Liver (tissue), 9 donors: ENCODE measurements around the gene PLEKHO2. TPM values are rescaled to one million over a fixed set of nuclear protein-coding genes. Genes with fewer than 3 reads are reported as not detected.

Experiments
- DNase-seq: peaks from one replicate; pipeline ENCODE4 v3.0.0-alpha.2; 2017; ENCODE audit warnings: low spot score
- H3K27ac ChIP-seq, 2 donors: one replicate each; pipeline ENCODE4 v1.7.0; 2013; ENCODE audit warnings: inconsistent platforms in 2 of 2, low read length in 2 of 2, control low read depth in 1 of 2, low read depth in 1 of 2, mild to moderate bottlenecking in 1 of 2
- H3K27me3 ChIP-seq, 4 donors: one replicate each; pipeline versions ENCODE4 v1.6.1 to v1.7.0; 2013; ENCODE audit warnings: low read length in 3 of 4, inconsistent platforms in 1 of 4, mild to moderate bottlenecking in 1 of 4, moderate library complexity in 1 of 4; ENCODE audit not compliant: control insufficient read depth in 4 of 4, insufficient read depth in 4 of 4
- H3K36me3 ChIP-seq, 4 donors: one replicate each; pipeline versions ENCODE4 v1.6.1 to v1.7.0; 2013; ENCODE audit warnings: low read length in 3 of 4, mild to moderate bottlenecking in 3 of 4, low read depth in 1 of 4, moderate library complexity in 1 of 4; ENCODE audit not compliant: control insufficient read depth in 4 of 4, insufficient read depth in 3 of 4
- H3K4me1 ChIP-seq, 4 donors: one replicate each; pipeline versions ENCODE4 v1.6.1 to v1.7.0; 2013; ENCODE audit warnings: low read length in 3 of 4, mild to moderate bottlenecking in 3 of 4, moderate library complexity in 1 of 4; ENCODE audit not compliant: control insufficient read depth in 4 of 4, insufficient read depth in 4 of 4
- H3K4me3 ChIP-seq, 3 donors: one replicate each; pipeline versions ENCODE4 v1.6.1 to v1.7.0; 2013; ENCODE audit warnings: low read length in 3 of 3, control low read depth in 1 of 3, low read depth in 1 of 3, mild to moderate bottlenecking in 1 of 3
- H3K9ac ChIP-seq, 2 donors: one replicate each; pipeline ENCODE4 v1.7.0; 2013; ENCODE audit warnings: low read length in 2 of 2, mild to moderate bottlenecking in 2 of 2, moderate library complexity in 2 of 2, control low read depth in 1 of 2, low read depth in 1 of 2
- H3K9me3 ChIP-seq, 4 donors: one replicate each; pipeline versions ENCODE4 v1.6.1 to v1.7.0; 2013; ENCODE audit warnings: low read length in 3 of 4; ENCODE audit not compliant: control insufficient read depth in 4 of 4
- ATF3 ChIP-seq: IDR thresholded peaks from 2 replicates; pipeline ENCODE4 v1.6.1; 2016; ENCODE audit warnings: antibody characterized with exemption
- EGR1 ChIP-seq, 2 donors: IDR thresholded peaks; 2 replicates each; pipeline ENCODE4 v1.6.1; 2016 to 2018; ENCODE audit warnings: antibody characterized with exemption in 2 of 2, low read depth in 2 of 2
- FOXA1 ChIP-seq: IDR thresholded peaks from 2 replicates; pipeline ENCODE4 v1.6.1; 2016; ENCODE audit warnings: antibody characterized with exemption
- FOXA2 ChIP-seq: IDR thresholded peaks from 2 replicates; pipeline ENCODE4 v1.6.1; 2016; ENCODE audit warnings: antibody characterized with exemption
- HNF4A ChIP-seq, 2 donors: conservative IDR thresholded peaks; 2 replicates each; pipeline ENCODE4 v1.6.1; 2016; ENCODE audit warnings: antibody characterized with exemption in 2 of 2, mild to moderate bottlenecking in 2 of 2
- HNF4G ChIP-seq: IDR thresholded peaks from 2 replicates; pipeline ENCODE4 v1.6.1; 2016; ENCODE audit warnings: antibody characterized with exemption
- JUND ChIP-seq, 2 donors: IDR thresholded peaks; 2 replicates each; pipeline ENCODE4 v1.6.1; 2016; ENCODE audit warnings: antibody characterized with exemption in 2 of 2
- NR2F2 ChIP-seq: IDR thresholded peaks from 2 replicates; pipeline ENCODE4 v1.6.1; 2016; ENCODE audit warnings: antibody characterized with exemption
- RAD21 ChIP-seq, 2 donors: IDR thresholded peaks; 2 replicates each; pipeline ENCODE4 v1.6.1; 2016; ENCODE audit warnings: antibody characterized with exemption in 2 of 2, mild to moderate bottlenecking in 2 of 2
- RXRA ChIP-seq, 2 donors: IDR thresholded peaks; 2 replicates each; pipeline ENCODE4 v1.6.1; 2017 to 2018; ENCODE audit warnings: antibody characterized with exemption in 2 of 2, mild to moderate bottlenecking in 1 of 2
- SP1 ChIP-seq: IDR thresholded peaks from 2 replicates; pipeline ENCODE4 v1.6.1; 2018; ENCODE audit warnings: antibody characterized with exemption, mild to moderate bottlenecking
- TAF1 ChIP-seq: conservative IDR thresholded peaks from 2 replicates; pipeline ENCODE4 v1.6.1; 2016; ENCODE audit warnings: antibody characterized with exemption, mild to moderate bottlenecking
- YY1 ChIP-seq: IDR thresholded peaks from 2 replicates; pipeline ENCODE4 v1.6.1; 2016; ENCODE audit warnings: antibody characterized with exemption, mild to moderate bottlenecking
- WGBS: extraction: QIAGEN DNeasy Blood & Tissue Kit; methylation state at CpG from one replicate; pipeline ENCODE4 v1.1.7; 2013; 5-methylcytosine and 5-hydroxymethylcytosine counted together
- polyA plus RNA-seq, 2 donors: library from polyadenylated mRNA; stranded (reverse) in 1 of 2; unstranded in 1 of 2; fragments of 200-250 nt in 1 of 2; fragments of >200 nt in 1 of 2; fragmentation: Nextera tagmentation in 1 of 2; extraction: Ambion mirVana in 1 of 2; gene quantifications; one replicate each; pipeline versions ENCODE4 v1.2.1 to v1.2.3, GENCODE V29; 2013 to 2015
- total RNA-seq, 2 donors: library from RNA; depleted of rRNA; stranded (reverse); fragments of >200 nt; gene quantifications; one replicate each; pipeline ENCODE4 v1.2.3, GENCODE V29; 2014
- TF ChIP-seq, protein P1 (sequence below): IDR thresholded peaks from 2 replicates; pipeline ENCODE4 v1.6.1; 2016; ENCODE audit warnings: antibody characterized with exemption, mild to moderate bottlenecking
- donor health status: healthy.
- donor health status: healthy.
- donor health status: healthy.
- donor health status: healthy.
- donor health status: healthy.

The PLEKHO2 gene
- total and polyA plus RNA-seq, 4 donors, result 2.0 to 11.3 (median 8.5) TPM

DNA sequence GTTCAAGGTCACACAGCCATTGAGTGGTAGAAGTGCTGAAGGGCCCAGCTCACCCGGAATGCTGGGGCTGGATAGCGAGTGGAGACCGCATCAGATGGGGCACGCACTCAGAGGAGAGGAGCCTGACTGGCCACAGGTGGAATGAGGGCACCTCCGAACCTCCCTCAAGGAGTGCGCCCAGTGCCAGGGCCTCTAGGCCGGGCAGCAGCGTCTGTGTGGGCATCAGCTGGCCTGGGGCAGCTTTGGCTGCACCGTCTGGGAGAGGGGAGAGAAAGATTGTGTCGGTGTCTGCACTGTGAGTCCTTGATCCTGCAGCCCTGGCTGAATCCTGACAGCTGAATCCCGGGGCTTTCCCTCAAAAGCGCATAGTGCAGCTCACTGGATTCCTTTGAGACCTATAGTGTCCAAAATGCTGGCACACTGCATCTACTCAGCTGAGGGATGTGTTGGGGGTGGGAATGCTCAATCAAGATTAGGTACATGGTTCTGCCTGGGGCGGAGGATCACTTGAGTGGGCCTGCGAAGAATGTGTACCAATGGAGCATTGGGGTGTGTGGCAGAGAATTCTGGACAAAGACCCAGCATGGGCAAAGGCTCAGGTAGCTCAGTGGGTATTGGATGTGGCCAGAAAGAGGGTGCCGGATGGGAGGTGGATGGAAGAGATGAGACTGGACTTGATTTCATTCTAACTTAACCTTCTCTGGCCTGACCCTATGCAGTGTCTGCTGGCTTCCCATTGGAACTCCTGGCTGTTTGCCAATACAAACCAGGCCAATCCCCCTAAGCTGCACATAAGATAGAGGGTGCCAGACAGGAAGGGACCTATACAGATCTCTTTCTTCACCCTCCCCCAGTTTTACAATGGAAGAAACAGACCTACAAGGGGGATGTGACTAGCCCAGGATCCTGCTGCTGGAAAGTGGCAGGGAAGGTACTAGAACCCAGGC lies 70.9 kb downstream of the PLEKHO2 start (continued):
- TF ChIP-seq, protein P1, sequence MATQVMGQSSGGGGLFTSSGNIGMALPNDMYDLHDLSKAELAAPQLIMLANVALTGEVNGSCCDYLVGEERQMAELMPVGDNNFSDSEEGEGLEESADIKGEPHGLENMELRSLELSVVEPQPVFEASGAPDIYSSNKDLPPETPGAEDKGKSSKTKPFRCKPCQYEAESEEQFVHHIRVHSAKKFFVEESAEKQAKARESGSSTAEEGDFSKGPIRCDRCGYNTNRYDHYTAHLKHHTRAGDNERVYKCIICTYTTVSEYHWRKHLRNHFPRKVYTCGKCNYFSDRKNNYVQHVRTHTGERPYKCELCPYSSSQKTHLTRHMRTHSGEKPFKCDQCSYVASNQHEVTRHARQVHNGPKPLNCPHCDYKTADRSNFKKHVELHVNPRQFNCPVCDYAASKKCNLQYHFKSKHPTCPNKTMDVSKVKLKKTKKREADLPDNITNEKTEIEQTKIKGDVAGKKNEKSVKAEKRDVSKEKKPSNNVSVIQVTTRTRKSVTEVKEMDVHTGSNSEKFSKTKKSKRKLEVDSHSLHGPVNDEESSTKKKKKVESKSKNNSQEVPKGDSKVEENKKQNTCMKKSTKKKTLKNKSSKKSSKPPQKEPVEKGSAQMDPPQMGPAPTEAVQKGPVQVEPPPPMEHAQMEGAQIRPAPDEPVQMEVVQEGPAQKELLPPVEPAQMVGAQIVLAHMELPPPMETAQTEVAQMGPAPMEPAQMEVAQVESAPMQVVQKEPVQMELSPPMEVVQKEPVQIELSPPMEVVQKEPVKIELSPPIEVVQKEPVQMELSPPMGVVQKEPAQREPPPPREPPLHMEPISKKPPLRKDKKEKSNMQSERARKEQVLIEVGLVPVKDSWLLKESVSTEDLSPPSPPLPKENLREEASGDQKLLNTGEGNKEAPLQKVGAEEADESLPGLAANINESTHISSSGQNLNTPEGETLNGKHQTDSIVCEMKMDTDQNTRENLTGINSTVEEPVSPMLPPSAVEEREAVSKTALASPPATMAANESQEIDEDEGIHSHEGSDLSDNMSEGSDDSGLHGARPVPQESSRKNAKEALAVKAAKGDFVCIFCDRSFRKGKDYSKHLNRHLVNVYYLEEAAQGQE, result no peak
- no peak for TF ChIP-seq RAD21 (IDR thresholded peaks at IDR 0.05)

DNA sequence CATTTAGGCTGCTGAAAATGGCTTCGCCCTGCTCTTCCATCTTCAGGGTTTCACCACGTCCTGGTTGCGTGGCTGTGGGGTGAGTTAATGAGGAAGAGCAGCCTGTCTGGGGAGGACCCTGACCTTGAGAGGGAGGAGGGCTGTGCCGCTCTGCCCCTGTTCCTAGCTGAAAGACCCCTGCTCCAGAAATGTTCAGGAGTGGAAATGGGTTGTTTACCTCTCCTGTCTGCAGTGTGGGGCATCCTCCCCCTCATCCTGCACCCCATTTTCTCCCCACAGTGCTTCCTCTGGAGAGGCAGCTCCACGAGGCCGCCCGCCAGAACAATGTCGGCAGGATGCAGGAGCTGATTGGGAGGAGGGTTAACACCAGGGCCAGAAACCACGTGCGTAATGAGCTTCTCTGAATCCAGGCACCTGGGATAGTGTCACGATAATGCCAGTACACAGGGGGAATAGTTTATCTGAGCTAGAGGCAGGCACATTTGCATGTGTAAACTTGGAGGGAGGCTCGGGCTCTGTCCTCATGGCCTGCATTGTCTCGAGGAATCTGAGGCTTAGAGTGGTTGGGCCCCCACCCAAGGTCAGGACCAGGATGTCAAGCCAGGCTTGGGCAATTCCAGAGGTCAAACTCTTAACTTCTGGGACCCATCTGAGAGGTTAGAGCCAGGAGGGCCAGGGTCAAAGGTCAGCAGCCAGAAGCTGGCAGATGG lies 74.0 kb downstream of the PLEKHO2 start:
- Histone ChIP-seq H3K4me3 (no peak overlapping the region), H3K9me3 (no peaks in the 10 kb centered on the region), H3K9ac (no peak overlapping the region), H3K4me1 (peaks cover 3 to 12% (median 4%) of the 10 kb centered on the region in 4 donors), H3K36me3 (no peaks in the 10 kb centered on the region), H3K27ac (no peak overlapping the region), H3K27me3 (no peaks in the 10 kb centered on the region)
- 72% methylated on average over 13 of the region's 13 CpGs for WGBS
- TF ChIP-seq SP1 (no peak), RAD21 (IDR thresholded peaks at IDR 0.05) (no peak)
- no peak for DNase-seq

GRCh38 chr15:64916365-64916764 lies 74.7 kb downstream of the PLEKHO2 start:
- Histone ChIP-seq H3K36me3 (no peaks in the 10 kb centered on the region), H3K9me3 (no peaks in the 10 kb centered on the region), H3K9ac (no peak overlapping the region), H3K27ac (no peak overlapping the region), H3K27me3 (no peaks in the 10 kb centered on the region), H3K4me3 (no peak overlapping the region), H3K4me1 (peaks cover 2 to 9% (median 3%) of the 10 kb centered on the region in 4 donors)
- TF ChIP-seq, protein P1, result no peak
- TF ChIP-seq ATF3 (no peak), TAF1 (no peak), FOXA1 (no peak), EGR1 (IDR thresholded peaks at IDR 0.05; ENCODE audit: low read depth in 2 of 2) (no peak), RAD21 (IDR thresholded peaks at IDR 0.05) (no peak), FOXA2 (no peak), HNF4G (no peak), YY1 (no peak), NR2F2 (no peak), HNF4A (conservative IDR thresholded peaks at IDR 0.05) (no peak), JUND (IDR thresholded peaks at IDR 0.05) (no peak), RXRA (IDR thresholded peaks at IDR 0.05) (no peak), SP1 (no peak)
- 91% methylated on average over 2 of the region's 2 CpGs for WGBS
- no peak for DNase-seq
